Fibroblast of skin of left quadriceps (primary cell): Measurements from ENCODE around the gene GLDN.
"Not testable (repeated sequence)": the region's sequence is repeated elsewhere in the genome, so short reads cannot be mapped to it uniquely, and the experiment has no call there.

Experiments
- DNase-seq, 2 experiments: peaks; one replicate each; pipeline ENCODE4 v3.0.0-alpha.2; 2013; ENCODE audit warnings: low read depth in 2 of 2

The GLDN gene

GRCh38 chr15:51386960-51387698 is 45.7 kb downstream of the GLDN start:
- DNase-seq: no peak

DNA sequence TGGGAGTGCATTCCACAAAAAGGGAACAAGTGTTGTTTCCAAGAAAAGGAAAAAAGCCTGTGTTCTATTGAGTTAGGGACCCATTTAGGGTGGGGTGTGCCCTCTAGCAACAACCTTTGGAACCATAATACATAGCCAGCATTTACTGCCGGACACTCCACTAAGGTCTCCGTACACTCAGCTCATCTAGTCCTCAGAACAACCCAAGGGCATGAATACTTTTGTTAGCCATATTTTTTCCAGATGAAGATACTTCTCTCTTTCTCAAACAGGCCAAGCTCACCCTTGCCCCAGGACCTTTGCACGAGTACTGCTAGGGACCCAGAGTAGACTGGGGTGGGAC is 46.2 kb downstream of the GLDN start:
- DNase-seq: no peak

GRCh38 chr15:51388726-51389125 is 47.3 kb downstream of the GLDN start:
- no peak for DNase-seq

GRCh38 chr15:51390241-51390965 is 48.9 kb downstream of the GLDN start:
- DNase-seq: no peak

GRCh38 chr15:51390966-51391422 is 49.5 kb downstream of the GLDN start:
- DNase-seq: no peak

GRCh38 chr15:51396921-51397320 is 55.5 kb downstream of the GLDN start:
- no peak for DNase-seq

GRCh38 chr15:51398626-51399025 is 57.2 kb downstream of the GLDN start:
- no peak for DNase-seq

DNA sequence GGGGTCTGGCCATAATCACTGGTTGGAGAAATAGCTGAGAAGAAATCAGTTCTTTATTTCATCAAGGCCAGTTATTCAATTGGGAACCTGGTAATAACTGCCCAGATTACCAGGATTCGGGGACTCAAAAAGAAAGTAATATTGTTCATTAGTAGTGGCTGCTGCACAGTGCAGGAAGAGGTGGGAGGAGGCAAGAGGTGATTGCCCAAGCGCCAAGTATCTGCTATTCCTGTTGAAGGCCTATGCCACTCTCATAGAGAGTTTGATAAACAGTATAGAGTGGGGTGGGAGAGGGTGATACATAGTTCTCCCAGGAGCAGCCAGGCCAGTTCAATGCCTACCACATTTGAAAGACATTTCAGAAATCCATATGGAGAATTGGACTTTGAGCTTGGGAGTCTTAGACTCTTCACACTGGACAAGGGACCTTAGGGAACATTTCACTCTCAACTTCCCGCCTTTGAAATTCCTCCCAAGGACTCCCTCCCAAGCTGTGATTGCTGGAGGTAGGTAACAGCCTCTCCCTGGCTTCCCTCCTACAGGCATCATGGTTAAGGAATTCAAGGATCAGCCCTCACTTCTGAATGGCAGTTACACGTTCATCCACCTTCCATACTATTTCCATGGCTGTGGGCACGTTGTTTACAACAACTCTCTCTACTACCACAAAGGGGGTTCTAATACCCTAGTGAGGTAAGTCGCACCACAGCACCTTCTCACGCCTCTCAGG is 59.8 kb downstream of the GLDN start:
- DNase-seq: no peak

GRCh38 chr15:51401872-51402517 is 60.5 kb downstream of the GLDN start:
- peak in 1 of 2 experiments; percentile 13 for DNase-seq

DNA sequence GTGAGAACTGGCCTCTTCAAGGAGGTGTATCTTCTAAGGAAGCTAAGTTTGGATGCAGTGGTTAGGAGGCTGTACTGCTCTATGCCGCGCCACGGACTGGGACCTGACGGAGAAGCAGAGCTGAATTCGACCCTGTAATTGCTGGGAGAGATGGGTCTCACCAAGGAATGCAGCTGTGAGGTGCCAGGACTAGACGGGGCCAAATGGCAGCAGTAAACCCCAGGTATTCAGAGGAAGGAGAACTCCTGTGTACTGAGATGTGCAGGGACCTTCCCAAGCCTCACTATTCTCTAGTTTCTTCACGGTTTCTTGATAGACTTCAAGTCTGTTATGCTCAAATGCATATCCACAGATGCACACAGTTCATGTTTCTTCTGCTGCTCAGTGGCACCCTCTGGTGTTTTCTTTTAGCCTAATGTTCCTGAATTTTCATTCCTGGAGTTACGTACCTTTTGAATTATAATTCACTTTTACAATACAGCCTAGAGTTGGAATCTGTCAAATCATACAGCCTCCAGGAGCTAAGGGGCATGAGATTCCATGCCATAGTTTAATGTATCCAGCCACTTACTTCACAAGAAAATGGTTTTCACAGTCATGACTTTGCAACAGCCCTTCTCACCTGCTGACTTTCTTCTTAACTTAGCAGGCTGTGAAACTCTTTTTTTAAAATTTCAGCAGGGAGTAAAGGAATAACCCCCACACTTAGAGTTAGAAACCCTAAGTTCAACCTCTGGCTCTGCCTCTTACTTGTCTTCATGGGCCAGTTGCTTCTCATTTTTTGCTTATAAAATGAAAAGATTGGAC is 61.8 kb downstream of the GLDN start:
- DNase-seq: peak; percentile 11 to 22

GRCh38 chr15:51403946-51404695 is 62.7 kb downstream of the GLDN start:
- no peak for DNase-seq

- DNase-seq: no peak
Measured at GRCh38 chr15:51405693-51406523, 64.5 kb downstream of the GLDN start.

GRCh38 chr15:51414256-51414860 is 72.9 kb downstream of the GLDN start:
- DNase-seq: no peak

- no peak for DNase-seq
Measured at GRCh38 chr15:51416129-51416528, 74.7 kb downstream of the GLDN start.

DNA sequence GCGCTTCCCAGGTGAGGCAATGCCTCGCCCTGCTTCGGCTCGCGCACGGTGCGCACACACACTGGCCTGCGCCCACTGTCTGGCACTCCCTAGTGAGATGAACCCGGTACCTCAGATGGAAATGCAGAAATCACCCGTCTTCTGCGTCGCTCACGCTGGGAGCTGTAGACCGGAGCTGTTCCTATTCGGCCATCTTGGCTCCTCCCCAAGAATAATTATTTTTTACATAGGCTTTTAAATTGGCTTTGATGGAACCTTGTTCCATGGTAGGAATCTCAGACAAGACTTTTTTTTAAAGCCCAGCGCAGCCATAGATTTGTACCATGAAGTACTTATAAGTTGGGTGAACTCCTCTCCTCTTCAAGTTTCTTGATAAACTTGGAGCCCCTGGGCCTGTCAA is 81.6 kb downstream of the GLDN start:
- DNase-seq: not testable (repeated sequence)

- DNase-seq: no peak
Measured at GRCh38 chr15:51424780-51425179, 83.3 kb downstream of the GLDN start.

GRCh38 chr15:51425517-51426040 is 84.1 kb downstream of the GLDN start:
- no peak for DNase-seq

DNA sequence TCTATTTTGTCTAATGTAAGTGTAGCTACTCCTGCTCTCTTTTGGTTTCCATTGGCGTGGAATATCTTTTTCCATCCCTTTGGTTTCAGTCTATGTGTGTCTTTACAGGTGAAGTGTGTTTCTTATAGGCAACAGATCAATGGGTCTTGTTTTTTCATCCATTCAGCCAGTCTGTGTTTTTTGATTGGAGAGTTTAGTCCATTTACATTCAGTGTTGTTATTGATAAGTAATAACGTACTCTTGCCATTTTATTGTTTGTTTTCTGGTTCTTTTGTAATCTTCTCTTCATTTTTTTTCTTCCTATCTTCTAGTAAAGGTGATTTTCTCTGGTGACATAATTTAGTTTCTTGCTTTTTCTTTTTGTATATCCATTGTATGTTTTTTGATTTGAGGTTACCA is 97.1 kb downstream of the GLDN start:
- no peak for DNase-seq
